HG03571 (cell line): Measurements from ENCODE around the gene KANSL1.

Experiments used
- ATAC-seq: cut with Tn5 transposase; IDR thresholded peaks from one replicate; pipeline ENCODE4 v1.9.1; 2021; ENCODE audit not compliant: unreplicated experiment

The KANSL1 gene

DNA sequence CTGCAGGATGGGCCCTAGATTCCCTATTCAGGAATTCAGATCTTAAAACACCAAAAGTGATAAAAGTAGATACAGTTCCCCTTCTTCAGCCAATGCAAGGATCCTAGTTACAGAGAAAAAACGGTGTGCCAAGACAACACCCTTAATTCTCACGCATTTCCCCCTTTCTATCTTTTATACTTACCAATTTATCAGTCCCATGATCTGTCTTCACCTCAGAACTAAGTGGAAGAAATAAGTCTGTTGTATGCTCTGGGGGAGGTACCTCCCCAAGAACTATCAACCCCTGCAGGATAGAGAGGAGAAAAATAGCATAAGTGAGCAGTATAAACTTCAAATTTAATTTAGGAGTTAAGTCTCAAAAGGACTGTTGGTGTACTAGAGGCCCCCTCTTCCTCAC lies 111.0 kb downstream of the KANSL1 start:
- no peak for ATAC-seq

DNA sequence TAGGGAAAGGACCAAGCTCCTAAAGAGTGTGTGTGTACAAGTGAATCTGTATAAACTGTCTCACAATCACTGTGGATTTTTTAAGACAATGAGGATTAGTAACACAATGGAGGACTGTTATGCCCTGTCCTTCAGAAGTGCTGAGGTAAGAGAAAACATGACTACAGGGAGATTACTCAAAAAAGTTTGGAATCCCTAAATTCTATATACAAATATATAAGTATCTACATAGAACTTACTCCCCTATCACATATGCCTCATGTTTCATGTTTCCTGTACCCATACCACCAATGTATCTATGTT lies 112.3 kb downstream of the KANSL1 start:
- no peak for ATAC-seq

DNA sequence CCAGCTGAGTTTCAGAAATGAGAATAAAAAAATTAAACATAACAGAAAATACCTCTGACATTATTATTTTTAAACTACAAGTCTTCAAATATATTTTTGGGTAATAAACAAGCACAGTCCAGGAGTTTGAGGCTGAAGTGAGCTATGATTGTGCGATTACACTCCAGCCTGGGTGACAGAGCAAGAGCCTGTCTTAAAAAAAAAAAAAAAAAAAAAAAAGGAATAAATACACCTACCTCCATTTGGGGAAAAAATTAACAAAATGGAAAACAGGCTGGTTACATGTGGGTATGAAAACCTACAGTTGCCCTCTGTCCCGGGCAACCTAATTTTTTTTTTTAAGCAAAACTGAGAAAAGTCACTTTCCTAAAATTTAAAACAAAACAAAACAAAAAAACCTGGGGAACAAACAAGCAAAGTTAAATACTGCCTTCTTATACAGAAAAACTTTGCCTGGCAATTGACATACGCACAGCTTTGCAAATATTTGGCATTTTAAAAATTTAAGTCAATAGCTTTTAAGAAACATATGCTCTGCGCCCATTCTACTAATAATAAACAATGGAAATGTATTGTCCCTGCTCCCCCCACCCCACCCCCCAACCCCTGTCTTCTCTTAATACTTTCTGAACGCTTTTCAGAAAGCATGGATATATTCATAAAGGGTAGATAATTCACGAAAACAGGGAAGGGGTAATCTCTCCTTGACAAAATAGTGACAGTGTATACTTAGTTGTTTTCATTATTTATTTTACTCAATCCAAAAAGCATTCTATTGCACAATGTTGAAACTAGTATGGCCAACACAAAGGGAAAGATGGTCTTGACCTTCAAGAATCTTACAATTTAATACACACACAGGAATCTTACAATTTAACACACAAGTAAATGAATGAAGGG lies 112.9 kb downstream of the KANSL1 start:
- no peak for ATAC-seq

DNA sequence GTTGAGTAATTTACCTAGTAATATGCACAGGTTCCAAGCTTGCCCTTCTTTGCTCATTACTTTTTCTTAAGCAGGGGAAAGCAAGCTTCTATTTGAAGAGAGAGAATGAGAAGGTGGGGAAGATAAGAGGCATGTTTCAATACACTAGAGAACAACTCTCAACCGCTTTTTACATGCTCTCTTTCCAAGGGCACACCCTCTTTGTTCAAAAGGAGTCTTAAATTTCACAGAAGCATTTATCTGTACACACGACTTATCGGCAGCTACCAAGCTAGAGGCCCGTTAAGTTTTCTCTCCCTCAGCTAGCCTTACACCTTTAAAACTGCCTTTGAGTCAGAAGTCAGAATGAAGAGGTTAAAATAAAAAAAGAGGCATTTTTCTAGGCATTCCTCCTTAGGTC lies 114.6 kb downstream of the KANSL1 start:
- ATAC-seq = no peak

DNA sequence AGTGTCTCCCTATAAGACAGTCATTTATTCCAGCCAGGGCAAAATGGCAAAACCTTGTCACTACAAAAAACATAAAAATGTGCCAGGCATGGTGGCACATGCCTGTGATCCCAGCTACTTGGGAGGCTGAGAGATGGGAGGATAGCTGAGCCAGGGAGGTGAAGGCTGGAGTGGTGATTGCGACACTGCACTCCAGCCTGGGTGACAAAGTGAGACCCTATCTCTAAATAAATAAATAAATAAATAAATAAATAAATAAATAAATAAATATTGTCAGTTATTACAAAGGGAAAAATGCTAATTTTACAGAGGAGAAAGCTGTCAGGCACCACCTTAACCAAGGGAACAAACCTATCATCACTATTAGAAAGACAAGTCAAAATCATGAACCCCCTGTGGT lies 118.7 kb downstream of the KANSL1 start:
- no peak for ATAC-seq

DNA sequence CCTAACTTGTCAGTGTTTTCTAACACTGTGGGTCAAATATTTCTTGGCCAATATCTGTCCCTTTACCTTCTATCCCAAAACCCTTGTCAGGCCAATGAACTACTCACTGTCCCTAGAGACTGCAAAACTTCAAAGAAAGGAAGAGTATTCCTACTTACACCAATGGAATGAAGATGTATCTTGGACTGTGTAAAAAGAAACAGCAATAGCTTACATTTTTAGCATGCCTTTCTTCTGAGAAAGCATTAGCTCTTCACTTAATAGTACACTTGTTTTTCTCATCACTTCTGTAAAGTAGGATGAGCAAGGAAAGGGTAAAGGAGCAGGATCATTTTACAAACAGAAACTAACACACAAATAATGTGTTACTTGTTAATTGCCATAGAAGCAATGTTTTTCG lies 120.2 kb downstream of the KANSL1 start:
- ATAC-seq = no peak

DNA sequence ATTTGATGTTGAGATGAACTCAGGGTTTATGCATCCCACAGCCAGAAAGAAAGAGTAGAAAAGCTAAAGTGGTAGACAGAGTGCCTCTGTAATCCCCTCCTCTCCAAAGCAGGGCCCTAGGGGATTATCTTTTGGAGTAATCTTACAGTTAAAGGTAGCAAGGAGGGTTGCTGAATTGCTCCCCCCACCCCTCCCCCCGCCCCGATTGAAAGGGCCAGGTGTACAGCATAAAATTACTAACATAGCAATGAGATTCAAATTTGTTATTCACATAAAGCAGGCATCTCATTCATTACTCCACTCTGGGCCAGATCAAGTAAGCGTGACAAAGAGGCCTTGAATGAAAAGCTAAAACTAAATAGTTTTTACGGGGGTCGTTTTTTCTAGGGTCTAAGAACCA lies 121.4 kb downstream of the KANSL1 start:
- no peak for ATAC-seq

DNA sequence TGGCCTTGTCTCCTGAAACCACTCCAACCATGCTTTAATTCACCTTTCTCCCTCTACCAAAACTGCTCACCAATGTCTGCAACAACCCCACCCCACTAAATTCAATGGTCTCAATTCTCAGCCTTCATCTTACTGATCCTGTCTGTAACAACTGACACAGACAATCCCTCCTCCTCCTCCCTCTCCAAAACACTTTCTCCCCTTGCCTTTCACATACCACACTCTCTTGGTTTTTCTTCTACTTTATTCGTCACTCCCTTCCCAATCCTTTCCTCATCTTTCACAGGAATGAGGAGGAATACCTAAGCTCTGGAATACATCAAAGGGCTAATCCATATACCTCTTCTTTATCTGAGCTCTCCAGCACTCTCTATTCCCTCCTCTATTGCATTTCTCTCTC lies 128.8 kb downstream of the KANSL1 start:
- ATAC-seq = no peak

DNA sequence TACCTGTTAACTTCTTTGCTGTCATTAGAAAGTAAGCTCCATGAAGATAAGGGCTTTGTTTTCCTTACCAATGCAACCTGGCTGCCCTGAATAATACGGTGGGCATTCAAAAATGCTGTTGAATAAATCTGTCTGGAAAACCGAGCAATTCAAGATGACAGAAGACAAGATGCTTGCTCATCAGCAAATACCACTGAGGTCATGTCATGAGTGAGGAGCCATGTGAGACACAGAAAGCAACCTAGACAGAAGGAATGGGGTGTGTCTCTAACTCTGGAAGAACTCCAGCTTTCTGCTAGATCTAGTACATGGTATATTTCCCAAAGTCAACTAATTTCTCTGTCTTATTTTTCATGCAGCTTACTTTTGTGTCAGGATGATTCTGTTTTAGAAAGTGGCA lies 130.0 kb downstream of the KANSL1 start:
- ATAC-seq = no peak

DNA sequence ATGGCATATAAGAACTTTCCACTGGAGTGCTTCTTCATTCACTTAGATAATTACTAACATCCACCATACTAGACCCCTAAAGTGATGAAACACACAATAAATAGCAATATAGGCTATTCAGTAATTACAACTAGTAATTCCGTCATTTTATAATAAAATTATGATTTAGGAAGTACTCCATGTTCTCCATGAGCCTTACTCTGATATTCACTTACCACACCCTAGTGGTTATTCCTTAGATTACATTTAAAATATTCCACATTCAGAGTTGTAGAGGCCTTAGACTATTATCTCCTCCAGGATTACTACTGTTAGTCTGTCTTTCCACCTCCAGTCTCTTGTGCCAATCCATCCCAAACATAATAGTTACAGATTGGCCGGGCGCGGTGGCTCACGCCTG lies 131.8 kb downstream of the KANSL1 start:
- no peak for ATAC-seq

DNA sequence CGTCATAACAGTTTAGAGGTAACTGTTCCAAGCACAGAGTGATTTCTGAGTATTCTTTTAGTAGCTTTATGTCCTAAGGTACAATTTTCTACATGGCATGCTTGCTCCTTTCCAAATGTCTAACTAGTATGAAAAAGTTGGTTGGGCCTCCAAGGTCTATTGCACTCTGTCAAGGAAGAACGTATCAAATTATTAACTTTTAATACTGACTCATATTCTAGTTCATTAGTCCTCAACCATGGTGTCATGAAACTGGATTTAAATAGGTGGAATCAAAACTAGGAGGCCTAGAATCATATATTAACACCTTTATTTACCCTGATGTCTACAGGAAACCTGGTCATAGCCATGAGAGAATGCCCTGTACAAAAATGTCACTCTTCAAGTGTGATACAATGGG lies 132.8 kb downstream of the KANSL1 start:
- no peak for ATAC-seq

DNA sequence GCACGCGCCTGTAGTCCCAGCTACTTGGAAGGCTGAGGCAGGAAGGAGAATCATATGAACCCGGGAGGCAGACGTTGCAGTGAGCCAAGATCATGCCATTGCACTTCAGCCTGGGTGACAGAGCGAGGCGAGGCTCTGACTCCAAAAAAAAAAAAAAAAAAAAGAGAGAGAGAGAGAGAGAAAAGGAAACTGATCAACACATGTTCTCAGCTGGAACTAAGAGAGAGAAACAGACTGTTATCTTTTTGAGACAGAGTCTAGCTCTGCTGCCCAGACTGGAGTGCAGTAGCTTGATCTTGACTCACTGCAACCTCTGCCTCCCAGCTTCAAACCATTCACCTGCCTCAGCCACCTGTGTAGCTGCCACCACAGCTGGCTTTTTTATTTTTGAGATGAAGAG lies 133.7 kb downstream of the KANSL1 start:
- no peak for ATAC-seq

DNA sequence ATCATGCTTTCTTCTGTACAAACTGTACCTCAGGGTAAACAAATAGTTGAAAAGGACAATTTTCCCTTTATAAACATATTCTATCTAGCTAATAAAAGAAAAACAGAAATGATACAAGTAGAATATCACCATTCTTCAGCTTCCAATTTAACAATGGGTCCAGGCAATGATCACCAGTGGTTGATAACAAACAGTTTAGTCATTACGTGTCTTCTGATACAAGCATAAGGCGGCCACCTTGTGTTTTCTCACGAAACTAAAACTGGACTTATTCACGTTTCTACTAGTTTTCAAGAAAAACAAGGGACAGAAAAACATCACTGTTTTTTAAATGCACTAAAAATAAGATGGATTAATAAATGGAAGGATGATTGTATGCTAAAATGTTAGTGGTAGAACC lies 135.9 kb downstream of the KANSL1 start:
- ATAC-seq = no peak

DNA sequence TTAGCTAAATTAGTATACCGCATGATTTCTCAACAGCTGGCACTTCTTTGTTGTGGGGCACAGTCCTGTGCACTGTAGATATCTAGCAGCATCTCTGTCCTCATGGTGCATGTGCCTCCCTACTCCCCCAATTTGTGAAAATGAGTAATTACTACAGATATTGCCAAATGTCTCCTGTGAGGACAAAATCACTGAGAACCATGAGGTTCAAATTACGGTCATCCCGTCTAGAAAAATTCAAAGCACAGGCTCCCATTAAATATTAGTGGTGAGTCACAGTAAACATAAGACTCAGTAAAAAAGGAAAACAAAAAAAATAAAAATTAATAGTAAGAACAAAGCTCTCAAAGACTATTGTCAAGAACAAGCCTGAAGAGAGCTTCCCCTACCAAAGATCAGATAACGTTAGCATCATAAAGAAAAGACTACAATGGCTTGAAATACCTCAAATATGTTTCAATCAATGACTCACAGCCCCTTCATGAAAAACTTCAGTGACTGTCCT lies 136.4 kb downstream of the KANSL1 start:
- no peak for ATAC-seq

DNA sequence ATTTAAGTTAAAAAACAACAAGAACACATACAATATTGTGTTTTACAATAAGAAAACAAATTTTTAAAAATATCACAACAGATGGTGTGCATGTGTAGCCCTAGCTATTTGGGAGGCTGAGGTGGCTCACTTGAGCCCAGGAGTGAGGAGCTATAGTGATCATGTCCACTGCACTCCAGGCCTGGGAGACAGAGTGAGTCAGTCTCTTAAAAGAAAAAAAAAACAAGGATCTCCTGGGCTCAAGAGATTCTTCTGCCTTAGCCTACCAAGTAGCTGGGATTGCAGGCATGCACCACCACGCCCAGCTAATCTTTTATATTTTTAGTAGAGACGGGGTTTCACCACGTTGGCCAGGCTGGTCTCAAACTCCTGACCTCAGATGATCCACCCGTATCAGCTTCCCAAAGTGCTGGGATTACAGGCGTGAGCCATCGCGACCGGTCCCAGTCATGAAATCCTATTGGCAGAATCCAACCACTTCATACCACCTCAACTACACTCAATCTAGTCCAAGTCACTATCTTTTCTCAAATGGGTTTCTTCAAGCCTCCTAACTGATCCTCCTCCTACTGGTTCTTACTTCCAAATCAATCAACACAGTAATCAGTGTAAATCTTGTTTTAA lies 139.2 kb downstream of the KANSL1 start:
- no peak for ATAC-seq

DNA sequence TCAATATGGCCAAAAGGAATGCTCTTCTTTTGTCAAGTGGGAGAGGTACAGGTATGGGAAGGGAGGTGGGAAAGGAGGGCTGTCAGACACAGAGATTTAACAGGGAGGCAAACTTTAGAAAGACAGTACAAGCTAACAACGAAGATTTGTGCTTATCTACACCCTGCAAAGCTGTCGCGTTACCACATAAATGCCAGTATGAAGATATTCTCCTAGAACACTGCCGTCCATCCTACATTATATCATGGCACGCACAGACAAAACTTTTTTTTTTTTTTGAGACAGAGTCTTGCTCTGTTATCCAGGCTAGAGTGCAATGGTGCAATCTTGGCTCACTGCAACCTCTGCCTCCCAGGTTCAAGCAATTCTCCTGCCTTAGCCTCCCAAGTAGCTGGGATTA lies 143.6 kb downstream of the KANSL1 start:
- ATAC-seq = no peak

DNA sequence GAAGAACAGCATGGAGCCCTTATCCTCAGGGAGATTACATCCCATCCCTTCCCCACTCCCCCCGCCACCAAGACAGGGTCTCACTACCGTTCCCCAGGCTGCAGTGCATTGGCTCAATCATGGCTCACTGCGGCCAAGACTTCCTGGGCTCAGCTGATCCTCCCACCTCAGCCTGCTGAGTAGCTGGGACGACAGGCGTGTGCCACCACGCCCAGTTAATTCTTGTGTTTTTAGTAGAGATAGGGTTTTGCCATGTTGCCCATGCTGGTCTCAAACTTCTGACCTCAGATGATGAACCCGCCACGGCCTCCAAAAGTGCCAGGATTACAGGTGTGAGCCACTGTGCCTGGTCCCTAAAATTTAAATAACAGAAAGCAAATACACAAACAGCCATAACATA lies 145.4 kb downstream of the KANSL1 start:
- ATAC-seq = no peak

DNA sequence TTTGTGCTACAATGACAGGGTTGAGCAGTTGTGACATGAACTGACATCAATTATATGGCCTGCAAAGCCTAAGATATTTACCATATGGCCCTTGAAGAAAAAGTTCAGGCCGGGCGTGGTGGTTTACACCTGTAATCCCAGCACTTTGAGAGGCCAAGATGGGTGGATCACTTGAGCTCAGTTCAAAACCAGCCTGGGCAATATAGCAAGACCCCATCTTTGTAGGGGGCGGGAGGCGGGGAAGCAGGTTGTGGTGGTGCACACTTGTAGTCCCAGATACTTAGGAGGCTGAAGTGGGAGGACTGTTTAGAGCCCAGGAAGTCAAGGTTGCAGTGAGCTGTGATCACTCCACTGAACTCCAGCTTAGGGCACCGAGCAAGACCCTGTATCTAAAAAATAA lies 145.8 kb downstream of the KANSL1 start:
- ATAC-seq = no peak

DNA sequence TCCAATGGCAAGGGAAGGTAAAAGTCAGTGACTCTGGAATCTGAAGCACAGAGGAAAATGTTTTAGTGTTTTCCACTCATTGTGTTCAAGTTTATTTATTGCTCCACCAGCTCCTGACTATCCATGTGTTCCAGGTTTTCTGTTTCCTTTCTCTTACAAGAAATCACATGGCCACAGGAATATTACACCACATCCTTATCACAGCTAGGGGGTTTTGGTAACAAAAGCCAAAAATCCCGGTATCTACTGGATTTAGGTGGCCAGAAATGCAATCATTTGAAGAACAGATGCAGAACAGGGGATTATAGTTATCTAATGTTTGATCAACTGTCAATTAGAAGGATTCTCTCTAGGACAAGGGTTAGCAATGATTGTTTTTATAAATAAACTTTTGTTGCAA lies 146.3 kb downstream of the KANSL1 start:
- no peak for ATAC-seq

DNA sequence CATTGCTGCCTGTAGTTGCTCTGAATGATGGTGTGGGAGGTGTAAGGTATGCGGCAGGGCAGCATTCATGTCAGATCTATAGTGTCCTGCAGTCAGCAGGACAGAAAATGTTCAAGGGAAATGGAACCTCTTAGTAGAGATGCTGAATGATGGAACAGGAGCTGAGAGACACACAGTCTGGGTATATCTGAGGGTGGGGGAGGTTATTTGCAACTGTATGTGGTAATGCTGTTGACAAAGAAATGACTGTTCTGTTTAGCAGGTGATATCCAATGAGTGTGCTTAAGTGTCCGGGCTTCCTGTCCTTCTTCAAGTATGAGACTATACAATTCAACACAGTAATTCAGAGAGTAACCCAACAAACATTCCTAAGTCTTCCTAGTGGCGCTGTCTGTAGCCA lies 147.6 kb downstream of the KANSL1 start:
- ATAC-seq = no peak

DNA sequence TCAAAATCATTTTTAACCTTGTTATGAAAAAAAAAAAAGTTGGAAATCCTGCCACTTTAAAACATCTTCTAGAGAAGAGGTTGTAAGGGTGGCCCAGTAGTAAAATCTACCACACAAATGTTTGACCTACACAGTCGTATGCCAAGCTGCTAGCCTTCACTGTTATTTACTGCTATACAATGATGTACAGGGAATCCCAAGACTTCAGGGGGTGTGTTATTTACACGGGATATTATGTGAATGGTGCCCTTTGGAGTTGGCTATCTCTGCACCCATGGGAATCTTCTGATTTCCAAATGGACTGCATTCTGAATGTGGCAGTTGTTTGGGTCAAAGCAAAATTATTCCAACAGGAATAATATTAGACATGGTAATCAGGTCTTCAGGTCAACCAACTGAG lies 148.2 kb downstream of the KANSL1 start:
- ATAC-seq = no peak

DNA sequence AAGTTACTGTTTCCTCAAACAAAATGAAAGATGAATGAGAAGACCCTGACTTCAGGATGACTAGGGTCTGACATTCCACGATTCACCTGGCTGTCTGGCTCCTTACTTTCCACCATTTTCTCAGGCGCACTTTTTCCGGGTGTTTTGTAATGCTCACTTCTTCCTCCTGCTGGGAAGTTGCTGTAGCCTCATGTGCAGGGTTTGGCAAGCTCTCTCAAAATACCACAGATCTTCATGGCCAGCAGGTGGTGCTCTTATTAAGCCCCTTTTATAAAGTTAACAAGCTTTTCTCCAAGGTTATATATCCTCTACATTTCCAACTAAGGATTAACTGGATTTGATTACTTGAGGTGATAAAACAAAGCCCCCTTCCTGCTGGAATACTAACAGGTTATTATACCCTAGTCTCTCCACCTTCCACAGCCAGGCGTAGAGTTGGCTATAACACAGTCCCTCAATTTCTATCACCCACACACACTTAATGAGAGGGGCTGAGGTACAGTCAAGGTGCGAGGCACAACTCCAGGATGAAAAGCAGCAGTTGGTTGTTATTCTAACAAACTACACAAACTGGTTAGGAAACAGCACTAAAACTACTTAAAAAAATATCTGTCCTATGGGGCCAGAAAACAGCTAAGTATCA lies 148.8 kb downstream of the KANSL1 start:
- ATAC-seq = no peak
